ENCODE data around the gene AOC2.
"Not testable (repeated sequence)": the region's sequence is repeated elsewhere in the genome, so short reads cannot be mapped to it uniquely, and the experiment has no call there.

Gene AOC2

DNA sequence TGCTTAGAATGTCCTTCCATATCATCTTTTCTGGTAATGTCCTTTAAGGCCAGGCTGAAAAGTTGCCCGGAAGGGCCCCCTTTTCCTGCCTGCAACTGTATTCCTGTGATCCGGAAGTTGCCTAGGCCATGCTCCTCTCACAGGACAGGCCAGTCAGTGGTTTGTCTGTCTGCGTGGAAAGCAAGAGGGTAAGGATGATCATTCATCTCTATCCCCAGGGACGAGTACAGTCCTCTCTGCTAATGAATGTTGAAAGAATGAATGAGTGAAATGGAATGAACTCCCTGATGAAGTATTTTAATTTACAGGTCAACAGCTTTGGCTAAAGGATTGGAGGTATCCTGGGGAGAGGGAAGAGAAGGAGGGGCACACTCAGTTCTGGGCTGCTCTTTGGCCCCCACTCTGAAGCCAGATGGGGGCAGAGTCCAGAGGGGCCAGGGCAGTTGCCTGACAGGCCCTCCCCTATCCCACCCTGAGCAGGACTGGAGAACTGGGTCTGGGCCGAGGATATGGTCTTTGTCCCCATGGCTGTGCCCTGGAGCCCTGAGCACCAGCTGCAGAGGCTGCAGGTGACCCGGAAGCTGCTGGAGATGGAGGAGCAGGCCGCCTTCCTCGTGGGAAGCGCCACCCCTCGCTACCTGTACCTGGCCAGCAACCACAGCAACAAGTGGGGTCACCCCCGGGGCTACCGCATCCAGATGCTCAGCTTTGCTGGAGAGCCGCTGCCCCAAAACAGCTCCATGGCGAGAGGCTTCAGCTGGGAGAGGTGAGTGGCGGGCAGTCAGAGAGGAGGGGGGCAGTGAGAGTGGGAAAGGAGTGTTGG is 9.8 kb downstream of the AOC2 start:
- DNase-seq: no peak

- DNase-seq: peak; percentile 68 to 81 (median 78)
Observed at GRCh38 chr17:42855048-42855596, 10.7 kb downstream of the AOC2 start.

- not testable (repeated sequence) for DNase-seq
Observed at GRCh38 chr17:42856093-42856492, 11.7 kb downstream of the AOC2 start.

DNA sequence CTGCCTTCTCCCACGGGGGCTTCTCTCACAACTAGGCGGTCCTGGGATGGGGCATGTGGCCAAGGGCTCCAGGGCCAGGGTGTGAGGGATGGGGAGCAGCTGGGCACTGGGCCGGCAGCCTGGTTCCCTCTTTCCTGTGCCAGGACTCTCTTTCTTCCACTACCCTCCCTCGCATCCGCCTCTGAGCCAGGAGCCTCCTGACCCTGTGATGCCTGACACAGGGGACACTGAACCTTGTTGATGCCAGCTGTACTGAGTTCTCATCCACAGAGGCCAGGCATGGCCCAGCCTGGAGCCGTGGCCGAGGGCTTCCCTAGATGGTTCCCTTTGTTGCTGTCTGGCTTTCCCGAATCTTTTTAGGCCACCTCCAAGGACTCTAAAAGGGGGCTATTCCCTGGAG is 12.1 kb downstream of the AOC2 start:
- not testable (repeated sequence) for DNase-seq

GRCh38 chr17:42857389-42857788 is 13.0 kb downstream of the AOC2 start:
- DNase-seq: no peak

- DNase-seq: no peak
Observed at GRCh38 chr17:42865638-42866094, 21.3 kb downstream of the AOC2 start.

- no peak for DNase-seq
Observed at GRCh38 chr17:42866216-42866615, 21.8 kb downstream of the AOC2 start.

DNA sequence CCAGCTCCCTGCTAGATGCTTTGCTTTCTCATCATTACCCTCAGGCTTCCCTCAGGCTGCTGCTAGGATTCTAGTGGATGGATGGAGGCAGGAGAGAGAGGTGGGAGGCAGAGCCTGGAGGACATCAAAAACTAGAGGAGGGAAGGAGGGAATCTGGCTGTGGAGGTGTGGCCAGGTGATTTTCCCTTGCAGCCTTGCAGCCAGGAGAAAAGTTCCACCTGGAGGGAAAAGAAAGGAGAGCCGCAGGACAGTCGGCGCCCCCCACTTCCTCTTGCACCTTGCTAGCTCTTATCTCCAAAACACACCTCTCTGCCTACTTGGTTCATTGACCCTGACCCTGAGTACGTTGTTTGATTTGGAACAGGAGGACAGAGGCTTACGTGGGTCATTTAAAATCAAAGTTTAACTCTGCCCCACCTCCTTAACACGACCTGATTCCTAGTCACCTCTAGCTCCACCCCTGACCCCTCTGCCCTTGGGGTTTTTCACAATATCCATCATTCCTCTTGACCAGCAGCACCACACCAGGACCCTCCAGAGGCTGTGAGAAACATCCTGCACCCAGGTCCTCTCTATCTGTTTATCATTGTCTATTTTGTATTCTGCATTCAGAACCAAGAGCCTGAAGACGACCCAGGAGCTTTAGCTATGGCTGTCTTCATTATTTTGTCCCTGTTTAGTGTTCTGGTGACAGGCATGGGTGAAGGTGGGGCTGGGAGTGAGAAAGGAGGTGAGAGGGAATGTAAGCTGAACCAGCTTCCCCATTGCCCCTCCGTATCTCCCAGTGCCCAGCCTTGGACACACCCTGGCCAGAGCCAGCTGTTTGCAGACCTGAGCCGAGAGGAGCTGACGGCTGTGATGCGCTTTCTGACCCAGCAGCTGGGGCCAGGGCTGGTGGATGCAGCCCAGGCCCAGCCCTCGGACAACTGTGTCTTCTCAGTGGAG is 22.5 kb downstream of the AOC2 start:
- DNase-seq: no peak

GRCh38 chr17:42867694-42868261 is 23.4 kb downstream of the AOC2 start:
- not testable (repeated sequence) for DNase-seq

DNA sequence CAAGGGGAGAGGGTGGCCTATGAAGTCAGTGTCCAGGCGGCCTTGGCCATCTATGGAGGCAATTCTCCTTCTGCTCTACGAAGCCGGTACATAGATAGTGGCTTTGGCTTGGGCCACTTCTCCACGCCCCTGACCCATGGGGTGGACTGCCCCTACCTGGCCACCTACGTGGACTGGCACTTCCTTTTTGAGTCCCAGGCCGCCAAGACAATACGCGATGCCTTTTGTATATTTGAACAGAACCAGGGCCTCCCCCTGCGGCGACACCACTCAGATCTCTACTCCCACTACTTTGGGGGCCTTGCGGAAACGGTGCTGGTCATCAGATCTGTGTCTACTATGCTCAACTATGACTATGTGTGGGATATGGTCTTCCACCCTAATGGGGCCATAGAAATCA is 24.0 kb downstream of the AOC2 start:
- no peak for DNase-seq

DNA sequence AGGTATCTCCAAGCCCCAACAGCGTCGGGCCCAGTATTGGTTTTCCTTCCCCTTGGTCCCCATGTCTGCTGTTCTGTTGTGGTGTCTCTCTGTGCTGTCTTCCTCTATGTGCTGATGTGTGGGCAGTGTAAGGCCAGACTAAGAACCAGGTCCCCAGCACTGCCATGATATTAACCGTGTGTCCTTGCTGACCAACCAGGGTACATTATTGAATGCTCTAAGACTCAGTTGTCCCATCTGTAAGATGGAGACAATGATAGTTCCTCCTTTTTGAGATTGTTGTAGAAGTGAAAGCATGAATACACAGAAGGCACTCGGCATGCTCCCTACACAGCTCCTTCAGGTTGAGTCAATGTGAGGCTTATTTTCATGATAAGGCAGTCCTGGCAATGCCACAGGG is 27.3 kb downstream of the AOC2 start:
- DNase-seq: no peak

- DNase-seq: no peak
Observed at GRCh38 chr17:42872251-42872965, 28.0 kb downstream of the AOC2 start.

DNA sequence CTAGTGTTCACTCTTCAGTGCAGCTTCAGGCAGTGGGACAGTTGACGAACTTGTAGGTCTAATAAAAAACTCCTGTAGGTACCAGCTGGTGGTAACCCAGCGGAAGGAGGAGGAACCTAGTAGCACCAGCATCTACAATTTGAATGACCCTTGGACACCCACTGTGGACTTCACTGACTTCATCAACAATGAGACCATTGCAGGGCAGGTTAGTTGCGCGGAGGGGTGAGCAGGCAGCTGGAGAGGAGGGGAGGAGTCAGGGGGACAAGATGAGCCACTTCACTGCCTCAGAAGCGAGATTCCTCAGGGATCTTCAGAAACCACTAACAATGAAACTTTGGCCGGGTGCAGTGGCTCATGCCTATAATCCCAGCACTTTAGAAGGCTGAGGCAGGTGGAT is 28.9 kb downstream of the AOC2 start:
- DNase-seq: no peak

GRCh38 chr17:42873932-42874695 is 29.7 kb downstream of the AOC2 start:
- DNase-seq: not testable (repeated sequence)

- DNase-seq: no peak
Observed at GRCh38 chr17:42877037-42877436, 32.7 kb downstream of the AOC2 start.

DNA sequence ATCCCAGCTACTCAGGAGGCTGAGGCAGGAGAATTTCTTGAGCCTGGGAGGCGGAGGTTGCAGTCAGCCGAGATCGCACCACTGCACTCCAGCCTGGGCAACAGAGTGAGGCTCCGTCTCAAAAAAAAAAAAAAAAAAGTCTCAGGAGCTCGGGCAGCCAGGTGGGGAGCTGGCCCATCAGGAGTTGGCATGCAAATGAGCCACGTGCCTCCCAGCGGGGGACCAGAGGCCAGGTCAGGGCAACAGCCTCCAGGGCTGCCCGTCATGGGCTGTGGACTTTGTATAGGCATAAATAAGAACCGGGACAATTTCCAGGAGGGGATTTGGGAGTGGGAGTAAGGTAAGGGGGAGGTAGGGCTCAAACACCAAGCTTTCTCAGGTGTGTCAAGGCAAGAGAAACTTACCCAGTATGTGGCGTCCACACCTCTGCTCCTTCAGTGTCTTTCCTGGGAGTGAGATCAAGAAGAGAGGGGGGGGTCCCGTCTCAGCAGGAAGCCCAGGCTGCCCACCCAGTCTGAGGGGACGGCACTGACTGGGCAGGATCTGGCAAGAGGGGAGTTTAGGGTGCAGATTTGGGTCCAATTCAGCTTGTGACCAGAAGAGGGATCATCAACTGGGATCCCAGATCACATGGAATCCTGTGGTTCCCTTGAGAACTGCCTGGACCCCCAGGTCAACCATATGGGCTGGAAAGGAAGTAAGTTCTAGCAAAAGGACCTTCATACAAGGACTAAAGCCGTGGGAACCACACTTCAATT is 33.9 kb downstream of the AOC2 start:
- no peak for DNase-seq

GRCh38 chr17:42878924-42879595 is 34.7 kb downstream of the AOC2 start:
- DNase-seq: no peak

- no peak for DNase-seq
Observed at GRCh38 chr17:42879596-42879985, 35.2 kb downstream of the AOC2 start.

DNA sequence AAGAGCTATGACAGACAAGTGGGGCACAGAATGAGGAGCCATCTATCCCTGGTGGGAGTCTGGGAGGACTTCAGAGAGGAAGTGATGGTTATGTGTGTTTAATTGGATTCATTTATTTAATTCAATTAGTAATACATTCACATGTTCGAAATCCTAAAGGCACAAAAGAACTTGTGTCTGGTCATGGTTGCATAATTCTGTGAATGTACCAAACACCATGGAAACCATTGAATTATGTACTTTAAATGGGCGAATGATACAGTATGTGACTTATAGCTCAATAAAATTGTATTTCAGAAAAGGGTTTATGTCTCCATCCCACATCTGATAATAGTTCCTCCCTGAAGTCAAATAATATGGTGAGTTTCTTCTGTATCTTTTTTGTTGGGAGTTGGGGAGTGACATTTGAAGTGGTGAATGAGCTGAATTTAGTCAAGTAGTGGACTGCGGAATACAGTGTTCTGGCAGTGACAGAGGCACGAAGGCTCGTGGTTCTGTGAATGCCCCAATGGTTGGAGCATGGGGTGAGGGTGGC is 36.5 kb downstream of the AOC2 start:
- DNase-seq: no peak

- DNase-seq: not testable (repeated sequence)
Observed at GRCh38 chr17:42881706-42882105, 37.3 kb downstream of the AOC2 start.
